Transverse colon (tissue), 4 donors: ENCODE results near the gene ZFP92.

Source experiments
- CTCF ChIP-seq, 5 experiments: fragments of 200-600 bp in 3 of 5; fragments of 450-650 bp in 2 of 5; sonication (generic) in 3 of 5; IDR thresholded peaks; 1 replicate in 2 of 5; 2 replicates in 3 of 5; pipeline ENCODE4 v1.5.1; 2016 to 2017; ENCODE audit warnings: antibody characterized with exemption in 5 of 5, inconsistent platforms in 3 of 5, mild to moderate bottlenecking in 2 of 5, moderate library complexity in 1 of 5
- POLR2A ChIP-seq: fragments of 450-650 bp; IDR thresholded peaks from one replicate; pipeline ENCODE4 v1.6.1; 2016; ENCODE audit warnings: antibody characterized with exemption, mild to moderate bottlenecking, moderate library complexity
- POLR2AphosphoS5 ChIP-seq, 3 donors: sonication (generic); formaldehyde crosslinking; IDR thresholded peaks; one replicate each; pipeline ENCODE4 v1.6.1; 2016; ENCODE audit warnings: antibody characterized with exemption in 3 of 3

- TF ChIP-seq POLR2A (no peak), CTCF (IDR thresholded peaks at IDR 0.05) (no peak), POLR2AphosphoS5 (IDR thresholded peaks at IDR 0.05) (no peak)
These were observed 401 bp upstream of the ZFP92 start for GRCh38 chrX:153410888-153411254.
